Stimulated activated CD8-positive, alpha-beta memory T cell treated with anti-CD3 and anti-CD28 coated beads, Interleukin-7, amount 100 ng/mL, for 48 hours (primary cell): Measurements from ENCODE around the gene PAX6.

ENCODE experiments used
- DNase-seq, 2 donors: peaks; one replicate each; pipeline ENCODE4 v3.0.0-alpha.2; 2020; ENCODE audit warnings: low read depth in 1 of 2; ENCODE audit errors: extremely low read depth in 1 of 2

PAX6 gene

GRCh38 chr11:31809541-31809856 lies 1.6 kb downstream of the PAX6 start:
- DNase-seq = no peak

GRCh38 chr11:31808721-31809540 lies 2.2 kb downstream of the PAX6 start:
- DNase-seq = no peak

- DNase-seq = no peak
Observed at GRCh38 chr11:31807799-31808667, 3.1 kb downstream of the PAX6 start.

- no peak for DNase-seq
Observed at GRCh38 chr11:31806928-31807798, 4.0 kb downstream of the PAX6 start.

GRCh38 chr11:31806186-31806927 lies 4.8 kb downstream of the PAX6 start:
- DNase-seq = no peak

- no peak for DNase-seq
Observed at GRCh38 chr11:31805629-31806185, 5.4 kb downstream of the PAX6 start.

GRCh38 chr11:31805037-31805628 lies 6.0 kb downstream of the PAX6 start:
- no peak for DNase-seq

- no peak for DNase-seq
Observed at GRCh38 chr11:31804312-31805036, 6.6 kb downstream of the PAX6 start.

GRCh38 chr11:31803813-31804311 lies 7.3 kb downstream of the PAX6 start:
- no peak for DNase-seq

- no peak for DNase-seq
Observed at GRCh38 chr11:31802990-31803812, 7.9 kb downstream of the PAX6 start.

- DNase-seq = no peak
Observed at GRCh38 chr11:31802609-31802989, 8.5 kb downstream of the PAX6 start.

- no peak for DNase-seq
Observed at GRCh38 chr11:31802000-31802551, 9.0 kb downstream of the PAX6 start.

- no peak for DNase-seq
Observed at GRCh38 chr11:31801298-31801702, 9.8 kb downstream of the PAX6 start.

- DNase-seq = no peak
Observed at GRCh38 chr11:31800398-31801265, 10.5 kb downstream of the PAX6 start.

- DNase-seq = no peak
Observed at GRCh38 chr11:31799435-31800397, 11.4 kb downstream of the PAX6 start.
